Epithelial cell of alveolus of lung (primary cell): ENCODE data around the gene ACOT13. TPM values are rescaled to one million over a fixed set of nuclear protein-coding genes. Genes with fewer than 3 reads are reported as not detected.

Experiments used
- total RNA-seq: library from RNA; depleted of rRNA; stranded (reverse); fragments of >200 nt; gene quantifications from 2 replicates; pipeline ENCODE4 v1.2.1, GENCODE V29; 2015

ACOT13 gene
- total RNA-seq: 3.9 and 5.3 TPM in 2 replicates

GRCh38 chr6:24666641-24667377 lies at the start of gene ACOT13, which contains the start of gene TDP2:
ACOT13 (plus strand) TSS chr6:24667077; CDS start chr6:24667264, 187 bp downstream.
TDP2 (minus strand) TSS chr6:24666899; CDS start chr6:24666862, 37 bp downstream.

GRCh38 chr6:24719125-24719971 lies 52.5 kb downstream of the ACOT13 start, which contains the start of gene C6orf62:
C6orf62 (minus strand) TSS chr6:24719154; CDS start chr6:24718668, 486 bp downstream.

Other genes with a start within 250 kb of the ACOT13 start
- gene GPLD1, start 177.5 kb upstream of the ACOT13 start, total RNA-seq: 0.26 TPM in 1 of 2 replicates, not detected in the other
- 0.64 and 0.91 TPM in 2 replicates for gene ALDH5A1, start 172.1 kb upstream of the ACOT13 start, total RNA-seq
- gene KIAA0319, start 20.9 kb upstream of the ACOT13 start, total RNA-seq: not detected in 2 replicates
- gene TDP2, start 178 bp upstream of the ACOT13 start, total RNA-seq: 14.3 and 16.5 TPM in 2 replicates
- gene C6orf62, start 52.1 kb downstream of the ACOT13 start, total RNA-seq: 63.1 and 80.7 TPM in 2 replicates
- gene GMNN, start 107.9 kb downstream of the ACOT13 start, total RNA-seq: 14.7 and 26.9 TPM in 2 replicates
- not detected in 2 replicates for gene ARMH2, start 131.8 kb downstream of the ACOT13 start, total RNA-seq